ENCODE measurements around the gene MYL3. TPM values are rescaled to one million over a fixed set of nuclear protein-coding genes. Genes with fewer than 3 reads are reported as not detected.
"Not testable (repeated sequence)": the region's sequence is repeated elsewhere in the genome, so short reads cannot be mapped to it uniquely, and the experiment has no call there.

MYL3 gene
- total RNA-seq, 4 donors from 2014 or later = 4.9 to 9.6 (median 6.0) TPM; not detected in 1

- H3K36me3 ChIP-seq = no peaks in the 10 kb centered on the region
- no peaks in the 10 kb centered on the region for H3K27me3 ChIP-seq
- TF ChIP-seq CTCF (IDR thresholded peaks at IDR 0.05) = no peak
- no peak for TF ChIP-seq POLR2A (IDR thresholded peaks at IDR 0.05)
- no peak overlapping the region for H3K27ac ChIP-seq
- no peaks in the 10 kb centered on the region for H3K9me3 ChIP-seq
- no peaks in the 10 kb centered on the region for H3K4me1 ChIP-seq
- intact Hi-C loops (cut with DNase I; ENCODE audit: low total_unique reads) = no loop called here
- DNase-seq = no peak
- H3K4me3 ChIP-seq = no peak overlapping the region
Observed at GRCh38 chr3:46825450-46825849, 37.8 kb downstream of the MYL3 start.

DNA sequence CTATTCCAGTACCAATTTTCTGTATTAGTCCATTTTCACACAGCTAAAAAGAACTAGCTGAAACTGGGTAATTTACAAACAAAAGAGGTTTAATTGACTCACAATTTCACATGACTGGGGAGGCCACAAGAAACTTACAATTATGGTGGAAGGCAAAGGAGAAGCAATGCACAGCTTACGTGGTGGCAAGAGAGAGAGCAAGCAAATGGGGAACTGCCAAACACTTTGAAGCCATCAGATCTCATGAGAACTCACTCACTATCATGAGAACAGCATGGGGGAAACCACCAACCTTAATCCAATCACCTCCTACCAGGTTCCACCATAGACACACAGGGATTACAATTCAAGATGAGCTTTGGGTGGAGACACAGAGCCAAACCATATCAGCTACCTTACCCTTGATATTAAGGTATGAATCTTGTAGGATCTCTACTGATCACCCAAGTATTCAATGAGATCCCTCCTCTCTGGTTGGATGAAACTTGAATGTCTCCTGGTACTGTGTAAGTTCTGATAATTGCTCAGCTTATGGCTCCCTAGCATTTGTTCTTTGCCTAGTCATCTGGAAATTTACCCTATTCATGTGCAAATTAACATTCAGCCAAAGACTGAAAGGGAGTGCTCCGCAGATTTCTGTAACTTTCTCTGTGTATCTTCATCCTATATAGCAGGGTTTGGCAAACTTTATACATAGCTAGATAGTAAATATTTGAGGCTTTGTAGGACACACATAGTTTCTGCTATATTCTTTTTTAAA lies 38.9 kb downstream of the MYL3 start:
- no peak for TF ChIP-seq CTCF (IDR thresholded peaks at IDR 0.05)
- no peak for TF ChIP-seq POLR2A (IDR thresholded peaks at IDR 0.05)
- H3K4me1 ChIP-seq = no peaks in the 10 kb centered on the region
- H3K36me3 ChIP-seq = no peaks in the 10 kb centered on the region
- H3K27me3 ChIP-seq = no peaks in the 10 kb centered on the region
- no peak for DNase-seq
- no peaks in the 10 kb centered on the region for H3K9me3 ChIP-seq
- no peak overlapping the region for H3K27ac ChIP-seq
- H3K4me3 ChIP-seq = no peak overlapping the region
- intact Hi-C loops (cut with DNase I; ENCODE audit: low total_unique reads) = no loop called here

GRCh38 chr3:46823314-46823713 lies 39.9 kb downstream of the MYL3 start:
- intact Hi-C loops (cut with DNase I; ENCODE audit: low total_unique reads); H3K4me1 ChIP-seq; DNase-seq; H3K9me3 ChIP-seq; H3K4me3 ChIP-seq; H3K36me3 ChIP-seq; H3K27me3 ChIP-seq; H3K27ac ChIP-seq: not testable (repeated sequence)

DNA sequence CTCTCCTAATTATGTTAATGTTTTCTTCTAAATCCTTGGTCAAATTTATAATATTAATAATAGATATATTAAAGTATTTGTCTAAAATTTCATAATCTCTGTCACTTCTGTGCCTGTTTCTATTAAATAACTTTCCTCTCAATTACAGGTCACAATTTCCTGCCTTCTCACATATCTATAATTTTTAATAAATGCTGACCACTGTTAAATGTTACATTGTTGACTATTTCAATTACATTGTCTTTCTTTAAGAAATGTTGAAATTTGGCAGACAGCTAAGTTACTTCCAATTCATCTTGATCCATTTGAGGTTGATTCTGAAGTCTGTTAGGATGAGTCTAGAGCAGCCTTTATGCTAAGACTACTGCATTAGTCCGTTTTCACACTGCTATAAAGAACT lies 41.7 kb downstream of the MYL3 start:
- H3K4me1 ChIP-seq = no peaks in the 10 kb centered on the region
- H3K36me3 ChIP-seq = no peaks in the 10 kb centered on the region
- no peak overlapping the region for H3K27ac ChIP-seq
- no peaks in the 10 kb centered on the region for H3K27me3 ChIP-seq
- intact Hi-C loops (cut with DNase I; ENCODE audit: low total_unique reads) = no loop called here
- no peak for DNase-seq
- H3K9me3 ChIP-seq = no peaks in the 10 kb centered on the region
- TF ChIP-seq CTCF (IDR thresholded peaks at IDR 0.05) (no peak), POLR2A (IDR thresholded peaks at IDR 0.05) (no peak)
- H3K4me3 ChIP-seq = no peak overlapping the region

DNA sequence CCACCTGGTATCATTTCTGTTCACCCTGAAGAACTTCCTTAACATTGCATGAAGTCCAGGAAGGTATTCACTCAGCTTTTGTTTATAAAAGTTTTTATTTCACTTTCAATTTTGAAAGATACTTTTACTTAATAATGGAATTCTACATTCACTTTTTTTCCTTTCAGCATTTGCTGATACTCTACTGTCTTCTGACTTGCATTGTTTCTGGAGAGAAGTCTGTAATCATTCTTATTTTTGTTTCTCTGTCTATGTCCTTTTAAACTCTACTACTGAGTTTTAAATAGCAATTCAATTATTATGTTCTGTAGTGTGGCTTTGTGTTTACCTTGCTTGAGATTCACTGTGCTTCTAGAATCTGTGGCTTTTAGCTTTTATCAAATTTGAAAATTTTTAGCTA lies 42.4 kb downstream of the MYL3 start:
- no peak for TF ChIP-seq POLR2A (IDR thresholded peaks at IDR 0.05)
- TF ChIP-seq CTCF (IDR thresholded peaks at IDR 0.05) = no peak
- no peaks in the 10 kb centered on the region for H3K4me1 ChIP-seq
- intact Hi-C loops (cut with DNase I; ENCODE audit: low total_unique reads) = no loop called here
- no peaks in the 10 kb centered on the region for H3K9me3 ChIP-seq
- H3K4me3 ChIP-seq = no peak overlapping the region
- H3K27ac ChIP-seq = no peak overlapping the region
- DNase-seq = no peak
- no peaks in the 10 kb centered on the region for H3K36me3 ChIP-seq
- no peaks in the 10 kb centered on the region for H3K27me3 ChIP-seq

All from uterus (tissue), 4 donors.